GM18511 (cell line): ENCODE data around the gene ALX3.

Experiments used
- ATAC-seq: cut with Tn5 transposase; IDR thresholded peaks from one replicate; pipeline ENCODE4 v1.9.1; 2021; ENCODE audit warnings: mild to moderate bottlenecking, moderate library complexity; ENCODE audit not compliant: unreplicated experiment

Gene ALX3

DNA sequence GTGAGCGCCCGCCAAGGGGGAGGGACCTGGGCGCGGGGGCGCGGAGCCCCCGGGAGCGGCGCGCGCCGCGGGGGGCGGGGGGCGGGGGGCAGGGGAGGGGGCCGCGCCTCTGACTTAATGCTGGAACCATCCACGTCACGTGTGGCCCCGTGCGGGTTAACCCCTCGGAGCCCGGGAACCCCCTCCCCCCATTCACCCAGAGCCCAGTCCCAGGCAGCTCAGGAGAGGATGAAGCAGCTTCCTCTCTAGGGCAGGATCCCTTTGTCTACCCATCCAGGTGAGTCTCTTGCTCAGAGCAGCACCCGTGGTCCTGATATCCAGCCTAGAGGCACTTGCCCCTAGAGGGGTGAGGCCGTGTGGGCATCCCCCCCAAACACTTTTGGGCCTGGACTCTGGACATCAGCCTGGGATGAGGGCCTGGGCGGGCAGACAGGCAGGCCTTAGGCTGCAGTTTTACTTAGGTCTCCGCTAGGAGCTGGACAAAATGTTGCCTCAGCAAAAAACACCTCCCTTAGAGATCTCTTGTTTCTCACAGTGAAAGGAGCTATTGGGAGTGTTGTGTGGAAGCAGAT lies at the start of gene ALX3:
ALX3 (minus strand) TSS at position 2 of the 572 bp plus-strand sequence. CDS start 60 bp downstream, outside the sequence.
- ATAC-seq: no peak

DNA sequence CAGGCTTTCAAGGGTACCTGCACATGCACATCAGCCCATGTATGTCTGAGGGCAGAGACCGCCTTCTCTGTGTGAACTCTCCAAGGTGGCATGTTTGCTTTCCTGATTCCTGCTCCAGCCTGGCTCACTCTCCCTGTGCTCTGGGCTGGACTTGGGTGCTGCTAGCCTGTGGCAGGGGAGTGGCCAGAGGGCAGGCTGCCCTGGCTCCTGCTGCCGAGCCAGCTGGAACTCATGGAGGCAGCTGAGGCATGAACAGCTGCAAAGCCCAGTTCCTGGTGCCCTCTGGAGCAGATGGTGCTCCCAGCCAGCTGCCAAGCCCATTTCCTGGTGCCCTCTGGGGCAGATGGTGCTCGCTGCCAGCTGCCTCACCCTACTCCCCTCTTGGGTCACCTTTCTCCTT lies 49.4 kb upstream of the ALX3 start:
- no peak for ATAC-seq

DNA sequence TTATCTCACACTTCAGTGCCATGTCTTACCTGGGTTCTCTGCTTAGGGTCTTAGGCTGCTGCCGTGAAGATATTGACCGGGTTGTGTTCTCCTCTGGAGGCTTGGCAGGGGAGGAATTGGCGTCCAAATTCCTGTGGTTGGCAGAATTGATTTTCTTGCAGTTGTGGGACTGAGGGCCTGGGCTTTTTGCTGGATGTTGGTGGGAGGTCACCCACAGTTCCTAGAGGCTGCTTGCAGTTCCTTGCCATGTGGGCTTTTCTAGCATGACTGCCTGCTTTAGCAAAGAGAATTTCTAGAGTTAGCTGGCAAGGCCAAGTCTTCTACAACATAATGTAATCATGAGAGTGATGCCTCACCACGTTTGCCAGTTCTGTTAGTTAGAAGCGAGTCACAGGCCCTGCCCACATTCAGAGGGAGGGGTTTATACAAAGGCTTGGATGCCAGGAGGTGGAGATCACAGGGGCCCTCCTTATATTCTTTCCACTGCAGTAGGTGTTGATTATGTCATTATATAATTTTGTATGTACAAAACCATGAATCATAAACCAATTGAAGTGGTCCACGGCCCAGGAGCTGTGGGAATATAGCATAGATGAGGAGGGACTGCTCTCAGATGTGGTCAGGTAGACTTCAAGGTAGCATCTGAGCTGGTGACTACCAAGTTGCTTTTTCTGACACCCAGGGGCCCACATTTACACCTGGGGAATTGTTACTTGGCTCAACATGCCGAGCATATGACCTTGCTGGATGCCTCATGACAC lies 48.3 kb upstream of the ALX3 start:
- no peak for ATAC-seq

DNA sequence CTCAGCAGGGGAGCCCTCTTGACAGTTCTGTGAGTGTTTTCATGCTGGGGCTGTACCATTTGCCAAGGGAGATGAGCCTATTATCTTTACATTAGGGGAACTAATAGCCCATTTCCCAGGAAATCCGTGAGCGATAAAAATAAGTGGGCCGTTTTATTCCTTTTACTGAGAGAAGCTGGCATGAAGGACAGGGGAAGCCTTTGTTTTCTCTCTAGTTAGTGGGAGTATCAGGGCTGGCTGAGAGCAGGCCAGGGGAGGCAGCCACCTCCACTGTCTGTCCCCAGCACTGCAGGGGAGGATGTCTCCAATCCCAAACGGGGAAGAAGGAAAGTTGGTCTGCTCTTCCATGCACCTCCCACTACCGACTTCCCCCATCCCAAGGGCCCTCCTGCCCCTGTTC lies 44.3 kb upstream of the ALX3 start:
- ATAC-seq: no peak

DNA sequence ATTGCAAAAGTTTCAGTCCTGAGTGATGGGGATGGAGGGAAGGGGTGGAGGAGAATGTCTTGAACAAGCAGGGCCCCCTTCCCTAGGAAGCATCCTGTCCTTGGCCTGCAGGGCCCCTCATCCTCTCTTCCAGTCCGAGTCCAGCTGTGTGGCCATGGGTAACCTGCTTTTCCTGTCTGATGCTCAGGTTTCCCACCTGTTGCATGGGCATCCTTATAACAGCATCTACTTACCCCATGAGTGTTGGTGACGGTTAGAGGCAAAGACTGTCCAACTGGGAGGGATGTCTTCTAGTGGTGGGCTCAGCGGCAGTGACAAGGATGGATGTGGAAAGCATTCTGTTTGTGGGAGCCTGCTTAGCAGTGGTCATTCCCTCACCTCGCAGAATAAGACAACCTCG lies 43.7 kb upstream of the ALX3 start:
- no peak for ATAC-seq

DNA sequence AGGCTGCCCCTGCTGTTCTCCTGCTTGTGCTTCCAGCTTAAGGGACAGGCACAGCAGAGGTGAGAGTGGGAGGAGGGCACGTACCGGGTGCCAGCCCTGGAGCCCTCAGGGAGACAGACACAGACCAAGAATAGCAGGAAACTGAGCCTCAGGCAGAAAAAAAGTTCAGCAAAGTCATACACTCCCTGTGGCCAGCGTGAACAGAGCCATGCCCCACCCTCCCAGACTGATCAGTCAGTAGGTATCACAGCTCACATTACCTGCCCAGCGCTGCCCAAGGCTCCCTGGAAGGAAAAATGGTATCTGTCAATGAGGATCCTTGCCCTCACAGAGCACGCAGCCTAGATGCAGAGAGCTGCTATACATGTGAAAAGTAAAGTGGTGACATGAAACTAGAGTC lies 43.1 kb upstream of the ALX3 start:
- no peak for ATAC-seq

DNA sequence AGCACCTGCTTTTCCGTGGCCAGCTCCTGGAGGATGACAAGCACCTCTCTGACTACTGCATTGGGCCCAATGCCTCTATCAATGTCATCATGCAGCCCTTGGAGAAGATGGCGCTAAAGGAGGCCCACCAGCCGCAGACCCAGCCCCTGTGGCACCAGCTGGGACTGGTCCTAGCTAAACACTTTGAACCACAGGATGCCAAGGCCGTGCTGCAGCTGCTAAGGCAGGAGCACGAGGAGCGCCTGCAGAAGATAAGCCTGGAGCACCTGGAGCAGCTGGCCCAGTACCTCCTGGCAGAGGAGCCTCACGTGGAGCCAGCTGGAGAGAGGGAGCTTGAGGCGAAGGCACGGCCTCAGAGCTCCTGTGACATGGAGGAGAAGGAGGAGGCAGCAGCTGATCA lies 42.2 kb upstream of the ALX3 start:
- ATAC-seq: no peak

DNA sequence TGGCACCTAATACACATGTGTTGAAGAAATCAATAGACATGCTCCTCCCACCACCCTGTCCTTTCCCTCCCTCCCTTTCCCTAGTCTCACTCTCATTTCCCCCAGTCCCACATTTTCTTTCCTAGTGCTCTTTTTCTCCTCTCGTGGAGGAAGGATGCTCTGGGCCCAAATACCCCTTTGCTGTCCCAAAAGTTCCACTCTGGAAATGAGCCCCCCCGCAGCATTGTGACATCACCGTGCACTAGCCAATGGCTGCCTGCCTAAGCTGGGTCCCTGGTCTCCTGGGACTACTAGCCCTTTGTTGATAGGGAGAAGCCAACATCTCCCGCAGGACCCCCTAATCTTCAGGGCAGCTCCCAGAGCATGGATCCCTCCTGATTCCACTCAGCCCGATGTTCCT lies 41.7 kb upstream of the ALX3 start, which contains the start of gene UBL4B:
UBL4B (plus strand) TSS at position 301 of the 400 bp plus-strand sequence; CDS start at position 393, 92 bp downstream.
- no peak for ATAC-seq

DNA sequence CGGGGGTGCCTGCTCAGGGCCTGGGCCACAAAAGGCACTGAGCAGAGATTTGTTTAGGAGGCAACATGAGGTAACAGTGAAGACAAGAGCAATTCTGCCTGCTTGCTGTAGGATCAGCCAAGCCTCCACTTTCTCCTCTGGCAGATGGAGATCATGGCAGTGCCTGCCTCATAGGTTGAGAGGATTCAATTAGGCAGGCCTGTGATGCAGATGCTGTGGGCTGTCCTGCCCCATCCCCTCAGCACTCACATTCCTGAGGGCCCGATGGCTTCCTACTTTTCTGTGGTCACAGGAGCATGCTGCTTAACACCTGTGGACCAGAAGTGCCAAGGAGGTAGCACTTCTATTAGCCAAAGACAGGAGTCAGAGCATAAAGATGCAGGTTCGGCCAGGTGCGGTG lies 40.6 kb upstream of the ALX3 start:
- ATAC-seq: no peak

DNA sequence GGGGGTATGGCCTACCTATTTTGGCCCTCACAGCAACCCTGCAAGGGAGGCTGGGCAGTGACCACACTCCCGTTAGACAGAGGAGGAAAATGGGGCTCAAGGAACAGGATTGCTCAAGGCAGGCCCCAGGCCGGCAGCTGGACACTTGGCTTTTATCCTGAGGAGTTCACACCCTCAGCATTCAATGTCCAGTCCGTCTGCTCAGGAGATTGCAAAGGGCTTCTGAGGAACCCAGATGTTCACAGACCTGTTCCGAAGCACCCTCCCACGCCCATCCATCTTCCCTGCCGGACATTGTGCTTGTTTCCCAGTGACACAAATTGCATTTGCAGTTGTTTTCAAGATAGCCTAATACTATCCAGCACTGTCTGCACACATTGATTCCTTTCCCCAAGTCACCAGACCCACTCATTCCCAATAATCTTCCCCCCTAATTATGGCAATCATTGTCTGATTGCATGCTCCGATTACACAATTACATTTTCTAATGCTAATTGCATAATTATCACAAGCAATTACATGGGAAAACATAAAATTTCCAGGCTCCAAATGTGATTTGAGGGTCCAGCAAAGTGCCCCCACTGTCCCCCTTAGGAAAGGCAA lies 37.5 kb upstream of the ALX3 start:
- ATAC-seq: no peak

DNA sequence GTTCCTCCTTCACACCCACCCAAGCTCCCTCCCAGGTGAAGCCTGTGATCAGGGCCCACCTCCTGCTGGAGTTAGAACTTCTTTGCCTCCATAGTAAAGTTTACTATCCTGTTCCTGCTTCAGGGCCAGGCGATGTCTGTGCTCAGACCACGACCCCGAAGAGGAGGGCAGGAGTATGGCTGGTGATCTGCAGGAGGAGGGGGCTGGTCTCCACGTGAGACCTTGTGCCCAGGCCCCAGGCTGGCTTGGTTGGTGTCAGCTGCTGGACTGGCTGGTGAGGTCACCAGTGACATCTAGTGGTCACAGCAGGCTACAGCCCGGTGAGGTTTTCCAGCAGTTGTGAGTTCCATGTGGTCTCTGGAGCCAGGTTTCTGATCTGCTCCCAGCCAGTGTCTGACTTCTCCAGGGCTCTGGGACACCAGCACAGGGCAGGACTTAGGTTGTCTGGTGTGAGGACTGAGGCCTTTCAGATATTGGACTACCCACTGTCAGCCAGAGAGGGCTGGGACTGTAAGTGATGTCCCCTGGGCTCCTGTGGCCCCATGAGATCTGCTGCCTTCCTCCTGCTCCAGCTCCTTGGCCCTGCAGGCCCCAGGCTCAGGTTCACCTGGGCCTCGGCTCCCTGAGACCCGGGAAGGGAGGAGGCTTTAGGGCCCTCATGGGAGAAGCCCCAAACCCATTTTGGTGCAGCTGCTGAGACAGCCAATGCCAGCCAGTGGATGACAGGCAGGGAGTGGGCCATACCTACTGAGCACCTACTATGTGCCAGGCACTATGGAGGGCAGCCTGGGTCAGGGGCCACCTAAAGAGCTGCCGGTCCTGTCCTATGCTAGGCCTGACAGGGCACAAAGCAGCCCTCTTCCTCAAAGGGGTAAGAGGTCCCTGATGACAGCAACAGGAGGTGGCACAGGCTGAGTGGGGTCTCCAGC lies 35.8 kb upstream of the ALX3 start:
- ATAC-seq: peak; percentile 67

DNA sequence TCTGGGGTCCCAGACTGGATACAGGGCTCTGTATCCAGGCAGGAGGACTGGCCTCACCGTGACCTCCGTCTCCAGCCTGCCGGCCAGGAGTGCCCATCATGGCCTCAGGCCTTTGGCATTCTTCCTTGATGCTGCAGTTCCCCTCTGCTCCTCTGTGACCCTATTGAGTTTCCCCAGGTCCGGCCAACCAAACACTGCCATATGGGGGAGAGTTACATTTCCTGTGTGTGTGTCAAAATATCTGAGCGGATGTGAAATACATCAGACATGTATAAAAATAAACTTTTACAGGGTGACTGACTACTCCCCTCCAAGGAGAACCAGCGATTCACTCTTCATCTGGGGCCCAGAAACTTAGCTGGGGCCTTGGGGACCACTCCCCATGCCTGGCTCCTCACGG lies 31.6 kb upstream of the ALX3 start:
- ATAC-seq: peak; percentile 68

DNA sequence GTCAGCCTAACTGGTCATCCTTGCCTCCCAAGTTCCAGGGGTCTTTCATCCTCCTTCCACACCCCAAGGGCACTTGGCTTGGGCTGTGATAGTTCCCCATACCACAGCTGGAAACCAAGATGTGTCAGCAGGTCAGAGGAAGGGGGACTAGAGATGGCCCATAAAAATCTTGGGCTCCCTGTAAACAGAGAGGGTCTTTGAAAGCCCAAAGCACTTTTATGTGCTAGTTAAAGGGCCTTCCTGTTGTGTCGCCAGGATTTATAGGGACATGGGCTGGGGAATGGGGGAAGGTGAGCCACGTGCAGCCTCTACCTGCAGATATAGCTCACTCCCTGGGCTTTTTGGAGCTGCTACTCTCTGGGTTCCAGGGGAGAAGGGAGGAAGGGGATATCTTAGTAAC lies 29.9 kb upstream of the ALX3 start:
- no peak for ATAC-seq

DNA sequence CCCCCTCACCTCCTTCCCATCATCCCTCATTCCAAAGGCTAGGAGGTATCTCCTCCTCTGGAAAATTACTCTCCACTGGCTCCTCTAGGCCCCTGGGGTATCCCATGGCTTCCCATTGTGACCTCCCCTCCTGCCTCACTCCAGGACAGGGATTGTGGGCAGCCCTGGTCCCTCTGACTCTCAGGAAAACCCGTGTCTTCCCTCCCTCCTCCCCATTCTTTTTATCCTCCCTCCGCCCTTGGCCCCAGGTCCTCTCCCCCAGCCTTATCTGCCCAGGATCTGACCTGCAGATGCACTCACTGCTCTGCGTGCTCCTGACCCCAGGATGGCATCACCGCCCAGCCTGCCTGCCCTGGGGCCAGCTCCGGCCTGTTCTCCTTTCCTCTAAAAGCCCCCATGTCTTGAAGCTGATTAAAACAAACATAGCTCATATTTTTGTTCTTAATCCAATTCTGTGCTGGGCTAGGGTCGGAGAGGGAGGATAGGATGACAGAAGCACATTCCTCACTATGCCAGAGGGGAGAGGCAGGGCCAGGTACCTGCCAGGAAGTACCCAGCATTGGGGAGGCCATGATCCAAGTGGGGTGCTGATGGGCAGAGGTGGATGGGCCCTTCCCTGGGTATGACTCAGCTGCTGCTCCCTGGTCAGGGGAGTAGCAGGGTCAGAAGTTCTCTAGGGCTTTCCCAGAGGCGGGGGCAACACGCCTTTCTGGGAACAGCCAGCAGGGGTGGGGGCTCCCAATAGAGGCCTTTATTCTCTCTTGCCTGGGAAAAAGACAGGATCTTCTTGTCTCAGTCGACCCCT lies 28.0 kb upstream of the ALX3 start:
- ATAC-seq: no peak

DNA sequence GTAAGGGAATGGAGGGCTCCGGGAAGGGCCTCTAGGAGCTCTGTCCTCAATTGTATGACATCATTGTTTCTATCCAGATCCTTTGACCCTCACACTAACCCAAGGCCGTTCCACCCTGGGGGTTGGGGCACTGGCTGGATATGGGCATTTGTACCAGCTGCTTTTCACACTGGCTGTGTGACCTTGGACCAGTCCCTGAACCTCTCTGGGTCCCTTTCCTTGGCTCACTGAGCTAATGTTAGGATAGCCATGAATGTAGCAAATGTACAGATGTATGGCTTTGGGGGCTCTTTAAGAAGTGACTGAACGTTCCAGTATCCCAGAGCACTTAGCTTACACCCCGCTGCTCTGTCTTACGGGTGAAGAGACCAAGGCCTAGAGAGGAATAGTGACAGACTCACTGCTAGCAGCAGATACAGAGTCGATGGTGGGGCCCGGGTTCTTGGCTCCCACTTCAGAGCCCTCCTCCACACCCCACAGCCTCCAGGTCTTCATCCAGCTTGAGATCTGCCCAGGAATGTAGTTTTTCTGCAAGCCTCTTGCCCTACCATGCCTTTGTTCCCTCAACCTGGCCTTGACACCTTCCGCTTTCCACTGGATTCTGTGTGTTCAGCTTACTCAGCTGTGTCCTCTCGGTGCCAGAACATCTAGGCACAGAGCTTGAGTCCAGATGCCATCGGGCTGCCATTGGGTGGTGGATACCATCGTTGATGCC lies 27.2 kb upstream of the ALX3 start:
- ATAC-seq: no peak

DNA sequence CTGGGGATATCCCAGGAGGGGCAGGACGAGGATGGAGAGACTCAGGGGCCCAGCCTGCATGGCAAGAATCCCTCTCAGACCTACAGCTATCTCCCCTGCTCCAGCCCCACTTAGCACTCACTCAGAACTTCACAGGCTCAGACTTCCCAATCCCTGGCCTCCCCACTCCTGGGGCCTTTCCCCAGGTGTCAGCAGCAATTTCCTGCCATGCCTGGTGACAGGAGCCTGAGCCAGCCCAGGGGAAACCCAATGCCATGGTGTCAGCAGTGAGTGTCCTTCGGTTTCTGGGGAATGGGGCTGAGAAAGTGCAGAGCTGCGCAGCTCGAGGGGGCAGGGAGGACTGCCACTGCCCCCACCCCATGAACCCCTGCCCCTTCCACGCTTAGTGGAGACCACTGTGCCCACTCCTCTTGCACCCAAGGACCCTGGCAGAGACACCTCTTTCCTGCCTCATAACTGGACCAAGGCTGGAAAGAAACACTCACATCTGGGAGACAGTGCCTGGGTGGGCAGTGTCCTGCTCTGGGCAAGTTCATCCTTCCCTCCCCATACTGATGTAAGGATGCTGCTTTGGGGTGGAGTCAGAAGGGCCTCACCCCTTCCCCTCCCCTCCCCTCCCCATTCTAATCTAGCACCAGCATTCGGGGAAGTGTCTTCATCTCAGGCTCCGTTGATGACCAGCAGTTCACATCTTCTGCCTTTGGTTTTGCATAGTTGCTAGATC lies 24.6 kb upstream of the ALX3 start:
- no peak for ATAC-seq

DNA sequence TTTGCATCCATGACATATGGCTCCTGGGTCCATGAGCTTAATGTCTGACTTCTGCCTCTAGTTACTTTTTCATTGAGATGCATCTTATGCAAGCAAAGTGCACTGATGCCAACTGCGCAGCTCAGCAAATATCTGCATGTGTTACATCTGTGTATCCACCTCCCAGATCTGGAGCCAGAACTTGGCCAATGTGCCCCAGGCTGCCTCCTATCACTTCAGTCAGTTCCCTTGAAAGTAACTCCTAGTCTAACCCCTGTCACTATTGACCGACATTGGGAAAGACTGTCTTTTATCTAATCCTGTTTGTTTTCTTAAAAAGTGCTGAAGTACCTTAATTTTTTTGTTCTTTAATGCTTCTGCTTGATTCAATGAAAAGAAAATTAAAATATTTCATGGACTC lies 22.5 kb upstream of the ALX3 start:
- ATAC-seq: no peak

DNA sequence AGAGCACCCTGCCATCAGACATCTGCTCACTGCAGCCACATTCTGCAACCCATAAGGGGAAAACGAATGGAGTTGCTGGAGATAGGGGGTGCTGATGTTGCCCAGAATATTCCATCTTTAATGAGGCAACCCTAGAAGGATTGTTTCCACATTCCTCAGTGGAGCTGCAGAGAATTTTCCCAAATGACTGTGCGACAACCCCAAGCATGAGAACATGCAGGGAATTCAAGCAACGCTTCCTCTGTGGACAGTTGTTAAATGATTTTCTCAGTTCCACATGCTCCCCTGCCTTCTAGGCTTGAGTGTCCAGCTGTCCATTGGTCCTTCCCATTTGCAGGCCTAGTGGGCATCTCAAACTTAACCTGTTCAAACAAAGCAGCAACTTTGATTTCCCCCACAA lies 21.3 kb upstream of the ALX3 start:
- ATAC-seq: no peak

DNA sequence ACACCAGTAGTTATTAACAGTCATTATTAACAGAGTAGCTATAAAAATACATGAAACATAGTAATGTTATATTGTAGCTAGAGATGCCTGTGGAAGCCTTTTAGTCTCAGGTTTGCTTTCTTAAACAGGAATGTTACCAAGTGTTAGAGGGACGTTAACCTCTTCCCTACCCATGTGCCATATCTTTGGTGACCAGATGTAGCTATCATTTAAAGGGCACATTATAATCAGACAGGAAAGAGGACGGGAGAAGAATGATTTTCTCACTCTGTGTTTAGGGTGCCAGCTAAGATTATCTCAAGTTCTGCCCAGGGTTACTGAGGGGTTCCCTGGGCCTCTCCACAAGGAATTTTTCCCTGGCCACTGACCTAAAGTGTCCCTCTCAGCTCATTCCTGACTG lies 20.9 kb upstream of the ALX3 start:
- no peak for ATAC-seq
